GM18505 (cell line): ENCODE measurements around the gene SLC26A8.
"Not testable (repeated sequence)": the region's sequence is repeated elsewhere in the genome, so short reads cannot be mapped to it uniquely, and the experiment has no call there.

ENCODE experiments used
- ATAC-seq: cut with Tn5 transposase; IDR thresholded peaks from one replicate; pipeline ENCODE4 v1.9.1; 2021; ENCODE audit not compliant: unreplicated experiment
- POLR2A ChIP-seq: IDR thresholded peaks from 4 replicates; pipeline ENCODE4 v1.6.1; 2011; ENCODE audit warnings: borderline replicate concordance; ENCODE audit not compliant: insufficient read depth, insufficient read length; ENCODE audit errors: extremely low read depth

The SLC26A8 gene

GRCh38 chr6:35968821-35969220 is 55.6 kb downstream of the SLC26A8 start:
- ATAC-seq = no peak
- no peak for TF ChIP-seq POLR2A

- ATAC-seq = no peak
- TF ChIP-seq POLR2A = no peak
Measured at GRCh38 chr6:35967076-35967774, 57.2 kb downstream of the SLC26A8 start.

GRCh38 chr6:35962779-35963560 is 61.5 kb downstream of the SLC26A8 start:
- no peak for ATAC-seq
- no peak for TF ChIP-seq POLR2A

- no peak for TF ChIP-seq POLR2A
Measured at GRCh38 chr6:35960187-35960586, 64.3 kb downstream of the SLC26A8 start.

GRCh38 chr6:35955970-35956369 is 68.5 kb downstream of the SLC26A8 start:
- TF ChIP-seq POLR2A = no peak
- ATAC-seq = no peak

More at GRCh38 chr6:35960187-35960586, 64.3 kb downstream of the SLC26A8 start:
- ATAC-seq = no peak

GRCh38 chr6:35955521-35955920 is 68.9 kb downstream of the SLC26A8 start:
- TF ChIP-seq POLR2A = no peak
- no peak for ATAC-seq

- ATAC-seq = no peak
- no peak for TF ChIP-seq POLR2A
Measured at GRCh38 chr6:35955071-35955470, 69.4 kb downstream of the SLC26A8 start.

GRCh38 chr6:35954333-35954732 is 70.1 kb downstream of the SLC26A8 start:
- TF ChIP-seq POLR2A = no peak
- ATAC-seq = no peak

GRCh38 chr6:35948725-35949124 is 75.7 kb downstream of the SLC26A8 start:
- ATAC-seq = no peak
- TF ChIP-seq POLR2A = no peak

- no peak for ATAC-seq
- TF ChIP-seq POLR2A = no peak
Measured at GRCh38 chr6:35945650-35946025, 78.8 kb downstream of the SLC26A8 start.

GRCh38 chr6:35943390-35943789 is 81.1 kb downstream of the SLC26A8 start:
- no peak for ATAC-seq
- no peak for TF ChIP-seq POLR2A

GRCh38 chr6:35942355-35942754 is 82.1 kb downstream of the SLC26A8 start:
- ATAC-seq = no peak
- no peak for TF ChIP-seq POLR2A

- ATAC-seq = not testable (repeated sequence)
Measured at GRCh38 chr6:35941170-35941569, 83.3 kb downstream of the SLC26A8 start.

- ATAC-seq = not testable (repeated sequence)
Measured at GRCh38 chr6:35940014-35940413, 84.4 kb downstream of the SLC26A8 start.

GRCh38 chr6:35939259-35939658 is 85.2 kb downstream of the SLC26A8 start:
- ATAC-seq = not testable (repeated sequence)
